ENCODE results near the gene ESRRG.

The ESRRG gene

GRCh38 chr1:216632980-216633379 is 90.2 kb downstream of the ESRRG start:
- no peak for DNase-seq (ENCODE audit: low read depth in 2 of 3, low spot score in 1 of 3)

DNA sequence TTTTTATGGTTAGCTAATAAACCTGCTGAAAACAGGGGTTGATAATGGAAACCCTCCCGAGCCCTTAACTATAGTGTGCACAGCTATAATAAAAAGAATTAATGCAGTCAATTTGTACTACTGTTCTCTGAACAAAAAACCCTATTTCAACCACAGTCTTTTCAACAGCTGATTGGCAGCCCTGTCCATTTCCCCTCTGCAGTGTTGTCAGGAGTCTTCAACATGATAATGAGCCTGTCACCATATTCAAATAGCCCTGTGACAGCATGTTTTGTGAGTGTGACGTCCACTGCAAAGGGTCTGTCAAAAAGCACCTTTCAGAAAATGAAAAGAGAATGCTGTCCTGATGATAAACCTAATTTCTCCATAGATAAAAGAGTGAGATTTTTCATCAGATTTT is 92.7 kb downstream of the ESRRG start:
- DNase-seq (ENCODE audit: low read depth in 2 of 3, low spot score in 1 of 3), result no peak

- no peak for DNase-seq (ENCODE audit: low read depth in 2 of 3, low spot score in 1 of 3)
Observed at GRCh38 chr1:216627252-216627651, 96.0 kb downstream of the ESRRG start.

DNA sequence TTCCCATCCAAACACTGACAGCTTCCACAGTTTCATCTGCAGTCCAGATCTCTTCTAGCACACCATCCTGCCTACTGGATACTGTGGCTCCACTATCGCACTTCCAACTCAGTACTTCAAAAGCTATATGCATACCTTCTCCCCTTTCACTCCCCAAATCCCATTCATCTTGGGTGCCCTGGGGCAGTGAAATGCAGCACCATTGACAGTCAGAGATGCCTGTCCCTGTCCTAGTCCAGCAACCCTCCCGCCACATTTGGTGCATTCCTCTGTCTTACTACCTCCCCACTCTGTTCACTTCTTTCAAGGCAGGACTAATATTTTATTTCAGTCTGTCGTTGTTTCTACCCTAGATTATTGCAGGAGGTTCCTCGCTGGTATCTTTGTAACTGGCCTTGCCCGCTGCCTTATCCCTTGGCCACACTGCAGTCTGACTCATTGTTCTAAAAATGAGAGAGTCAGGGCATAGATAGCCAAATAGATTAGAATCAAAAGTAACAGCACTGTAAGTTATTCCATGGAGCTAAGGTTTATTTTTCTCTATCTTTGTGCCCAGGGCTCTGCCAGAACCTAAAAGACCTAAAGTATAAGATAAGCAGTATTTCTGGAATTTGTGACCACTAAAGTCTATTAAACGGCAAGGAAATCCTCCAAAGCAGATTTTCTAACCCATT is 96.7 kb downstream of the ESRRG start:
- DNase-seq (ENCODE audit: low read depth in 2 of 3, low spot score in 1 of 3), result no peak

GRCh38 chr1:216621536-216621935 is 101.7 kb downstream of the ESRRG start:
- DNase-seq (ENCODE audit: low read depth in 2 of 3, low spot score in 1 of 3), result no peak

DNA sequence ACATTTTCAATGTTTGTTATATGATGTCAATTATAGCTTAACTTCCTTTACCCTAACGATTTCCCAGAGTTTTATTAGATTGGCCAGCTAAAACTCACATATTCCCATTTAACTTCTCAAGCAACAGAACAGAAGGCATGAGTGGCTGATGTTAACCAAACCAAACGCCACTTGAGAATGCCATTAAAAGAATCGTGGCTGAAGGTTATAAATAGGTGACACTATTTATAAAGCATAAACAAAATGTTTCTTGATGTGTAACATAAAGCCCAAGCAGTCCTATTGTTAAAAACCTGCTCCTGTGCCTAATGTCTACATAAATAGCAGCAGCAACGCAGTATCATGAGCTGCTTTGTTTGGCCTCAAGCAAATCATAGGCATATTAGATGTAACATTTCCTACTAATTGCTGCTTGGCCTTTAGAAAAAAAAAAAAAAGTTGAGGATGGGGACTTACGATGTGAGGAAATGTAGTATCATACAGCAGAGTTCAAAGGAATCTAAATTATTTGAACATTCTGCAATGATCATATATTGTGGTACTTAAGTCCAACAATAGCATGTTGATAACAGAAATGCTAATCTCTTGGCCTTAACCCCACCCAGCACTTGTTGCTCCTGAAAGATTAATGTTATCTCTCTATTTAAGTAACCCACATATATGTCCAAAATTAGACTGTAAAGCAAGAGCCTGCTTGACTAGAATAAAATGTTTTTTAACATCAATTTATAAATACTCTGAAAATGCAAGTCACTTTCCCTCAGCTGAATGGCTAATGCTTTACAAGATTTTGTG is 106.0 kb downstream of the ESRRG start:
- DNase-seq (ENCODE audit: low read depth in 2 of 3, low spot score in 1 of 3), result no peak

DNA sequence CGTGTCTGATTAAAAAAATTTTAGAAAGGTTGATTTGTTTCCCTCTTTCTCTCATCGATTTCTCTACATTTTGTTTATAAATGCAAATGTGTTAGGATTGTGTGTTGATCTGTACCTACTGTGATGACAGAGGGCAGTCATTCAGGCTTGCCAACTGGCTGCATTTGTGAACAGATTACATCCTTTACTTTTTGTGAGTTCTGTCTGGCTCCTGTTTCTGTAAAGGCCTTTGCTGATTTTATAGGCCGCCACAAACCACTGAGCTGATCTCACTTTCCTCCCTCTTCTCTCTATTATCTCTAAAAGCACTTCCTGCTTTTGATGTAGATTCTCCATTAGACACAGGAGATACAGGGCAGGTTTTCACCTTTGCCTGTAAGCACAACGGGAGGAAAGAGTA is 106.8 kb downstream of the ESRRG start:
- DNase-seq (ENCODE audit: low read depth in 2 of 3, low spot score in 1 of 3), result no peak

DNA sequence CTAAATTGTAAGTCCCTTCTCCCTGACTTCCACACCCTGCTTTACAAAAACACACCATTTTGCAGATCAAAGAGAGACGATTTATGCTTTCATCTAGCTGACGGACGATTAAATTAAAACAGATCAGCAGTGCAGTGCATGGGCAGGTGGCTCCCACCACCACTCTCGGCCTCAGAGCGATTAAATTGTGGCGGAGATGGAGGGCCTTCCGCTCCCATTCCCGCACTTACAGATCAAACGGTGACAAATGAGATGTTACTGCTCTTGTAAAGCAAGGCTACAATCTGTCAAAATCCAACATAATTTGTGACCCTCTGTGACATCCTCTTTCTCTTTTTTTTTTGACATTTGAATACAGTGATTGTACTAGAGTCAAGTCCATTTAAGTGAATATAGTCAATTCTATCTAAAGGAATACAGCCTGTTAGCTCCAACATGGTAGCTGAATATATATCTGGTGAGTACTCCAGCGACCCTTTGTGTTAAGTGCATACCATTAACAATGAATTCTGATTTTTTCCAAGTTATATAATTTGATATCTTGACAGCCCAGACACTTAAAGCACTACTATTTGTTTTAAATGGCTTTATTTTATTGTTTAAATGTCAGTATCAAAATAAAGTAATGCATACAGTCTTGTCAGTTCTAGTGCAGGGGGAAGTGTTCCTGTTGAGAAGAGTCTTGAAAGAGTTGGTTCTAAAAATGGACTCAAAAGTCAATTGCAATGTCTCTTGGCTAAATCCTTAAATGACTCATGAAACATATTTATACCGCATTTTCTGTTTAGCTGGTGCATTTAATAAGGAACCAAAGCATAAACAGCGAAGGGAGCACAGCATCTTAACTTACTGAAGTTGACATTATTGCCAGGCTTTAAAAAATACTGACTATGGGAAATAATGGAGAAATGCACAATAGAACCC is 109.0 kb downstream of the ESRRG start:
- DNase-seq (ENCODE audit: low read depth in 2 of 3, low spot score in 1 of 3), result no peak

DNA sequence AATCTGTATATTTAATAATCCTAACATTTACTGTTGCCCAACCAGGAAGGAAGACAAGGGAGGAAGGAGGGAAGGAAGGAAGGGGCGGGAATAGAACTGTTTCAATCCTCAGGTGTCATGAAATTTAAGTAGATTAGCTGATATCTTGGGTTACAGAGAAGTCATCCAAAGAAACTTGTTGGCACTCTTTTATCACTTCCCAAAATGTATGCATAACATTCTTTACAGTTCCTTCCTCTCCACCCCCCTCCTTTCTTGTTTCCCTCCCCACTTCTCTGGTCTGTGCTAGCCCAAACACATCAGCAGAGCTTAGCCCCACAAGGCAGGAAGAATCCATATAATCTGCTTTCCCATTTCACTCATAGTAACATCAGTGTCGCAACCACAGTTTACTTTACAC is 110.9 kb downstream of the ESRRG start:
- DNase-seq (ENCODE audit: low read depth in 2 of 3, low spot score in 1 of 3), result no peak

- no peak for DNase-seq (ENCODE audit: low read depth in 2 of 3, low spot score in 1 of 3)
Observed at GRCh38 chr1:216607067-216607697, 116.0 kb downstream of the ESRRG start.

- no peak for DNase-seq (ENCODE audit: low read depth in 2 of 3, low spot score in 1 of 3)
Observed at GRCh38 chr1:216606047-216606637, 117.1 kb downstream of the ESRRG start.

DNA sequence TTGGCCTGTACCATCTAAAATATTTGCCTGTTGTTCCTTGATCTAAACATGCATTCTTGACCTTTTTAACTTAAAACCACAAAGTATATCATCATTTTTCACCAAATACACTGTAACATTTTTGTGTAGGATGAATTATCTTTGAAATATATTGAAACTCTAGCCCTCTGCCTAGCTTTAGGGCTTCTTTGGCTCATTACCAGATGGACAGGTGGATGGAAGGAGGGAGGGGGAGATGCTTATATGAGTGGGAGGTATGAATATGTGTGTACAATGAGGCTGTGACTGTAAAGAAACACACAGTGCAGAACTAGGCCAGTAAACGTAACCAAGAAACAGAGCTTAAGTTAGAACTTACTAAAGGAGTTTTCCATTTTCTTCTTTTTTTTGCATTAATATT is 118.5 kb downstream of the ESRRG start:
- no peak for DNase-seq (ENCODE audit: low read depth in 2 of 3, low spot score in 1 of 3)

- no peak for DNase-seq (ENCODE audit: low read depth in 2 of 3, low spot score in 1 of 3)
Observed at GRCh38 chr1:216600730-216601609, 122.3 kb downstream of the ESRRG start.

DNA sequence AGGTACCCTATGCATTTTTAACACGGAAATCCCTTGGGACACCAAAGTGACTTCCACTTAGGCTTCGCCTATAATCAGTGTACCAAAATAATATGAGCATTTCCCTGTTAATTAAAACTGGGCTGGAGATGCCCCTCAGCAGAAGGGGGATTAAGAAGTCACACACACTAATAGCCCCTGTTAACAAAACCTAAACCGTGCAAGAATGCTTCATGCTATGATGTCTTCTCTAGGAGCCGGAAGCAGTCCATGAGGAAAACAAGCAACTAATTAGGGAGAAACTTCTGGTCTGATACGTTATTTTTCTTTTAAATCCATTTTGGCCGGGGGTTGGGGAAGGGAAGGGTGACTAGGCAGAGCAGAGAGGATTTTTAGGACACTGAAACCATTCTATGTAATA is 123.4 kb downstream of the ESRRG start:
- DNase-seq (ENCODE audit: low read depth in 2 of 3, low spot score in 1 of 3), result no peak

- no peak for DNase-seq (ENCODE audit: low read depth in 2 of 3, low spot score in 1 of 3)
Observed at GRCh38 chr1:216598448-216598847, 124.8 kb downstream of the ESRRG start.

- DNase-seq (ENCODE audit: low read depth in 2 of 3, low spot score in 1 of 3), result no peak
Observed at GRCh38 chr1:216596281-216596862, 126.9 kb downstream of the ESRRG start.

- DNase-seq (ENCODE audit: low read depth in 2 of 3, low spot score in 1 of 3), result no peak
Observed at GRCh38 chr1:216587715-216588114, 135.5 kb downstream of the ESRRG start.

GRCh38 chr1:216582151-216582550 is 141.1 kb downstream of the ESRRG start:
- no peak for DNase-seq (ENCODE audit: low read depth in 2 of 3, low spot score in 1 of 3)

DNA sequence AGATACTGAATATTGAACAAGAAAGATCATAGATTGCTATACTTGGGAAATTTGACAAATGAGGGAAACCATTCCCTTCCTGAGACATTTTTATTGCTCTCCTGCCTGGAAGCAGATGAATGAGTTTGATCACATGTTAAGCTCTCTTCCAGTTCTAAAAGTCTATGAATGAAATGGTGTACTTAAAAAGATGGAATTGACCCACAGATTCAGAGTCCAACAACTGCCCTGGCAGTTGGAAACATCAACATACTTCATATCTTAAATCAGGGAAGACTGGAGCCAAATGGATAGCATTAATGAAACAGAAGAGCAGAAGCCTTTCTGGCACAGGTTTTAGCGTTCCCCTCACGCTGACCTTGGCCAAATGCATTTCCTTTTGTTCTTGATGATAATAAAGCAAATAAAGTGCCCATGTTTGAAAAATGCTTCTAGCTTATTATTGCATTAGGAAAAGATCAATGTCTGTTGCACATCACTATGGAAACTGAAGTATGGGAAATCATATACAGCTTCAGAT is 142.6 kb downstream of the ESRRG start:
- DNase-seq (ENCODE audit: low read depth in 2 of 3, low spot score in 1 of 3), result no peak
